Bronchial epithelial cell (primary cell): Measurements from ENCODE around the gene PELI2. TPM values are rescaled to one million over a fixed set of nuclear protein-coding genes. Genes with fewer than 3 reads are reported as not detected.

Experiments used
- DNase-seq: peaks from one replicate; pipeline ENCODE4 v3.0.0-alpha.2; 2010; ENCODE audit warnings: low read depth
- FAIRE-seq: peaks from 2 replicates; lab custom pipeline; 2011; peaks lifted over from hg19 to GRCh38; lab: Jason Lieb, UNC
- H3K27me3 ChIP-seq: 2 replicates; pipeline ENCODE4 v1.5.1; 2011; ENCODE audit warnings: low read length; ENCODE audit not compliant: control insufficient read depth, insufficient read depth
- H3K36me3 ChIP-seq: 2 replicates; pipeline ENCODE4 v1.5.1; 2011; ENCODE audit warnings: low read length; ENCODE audit not compliant: control insufficient read depth, insufficient read depth
- H3K4me3 ChIP-seq: 2 replicates; pipeline ENCODE4 v1.5.1; 2011; ENCODE audit warnings: mild to moderate bottlenecking, low read depth, low read length, control low read depth
- total RNA-seq: library from RNA; depleted of rRNA; stranded (reverse); fragments of >200 nt; gene quantifications from 2 replicates; pipeline ENCODE4 v1.2.1, GENCODE V29; 2014
- TF ChIP-seq, protein P1 (sequence below): IDR thresholded peaks from 2 replicates; pipeline ENCODE4 v1.5.1; 2011; ENCODE audit warnings: mild to moderate bottlenecking, moderate library complexity, low read length, control low read depth, inconsistent platforms; ENCODE audit not compliant: insufficient read depth, severe bottlenecking

Gene PELI2
- total RNA-seq, 1 donor from 2014 or later, result 2.1 TPM

- TF ChIP-seq, protein P1, sequence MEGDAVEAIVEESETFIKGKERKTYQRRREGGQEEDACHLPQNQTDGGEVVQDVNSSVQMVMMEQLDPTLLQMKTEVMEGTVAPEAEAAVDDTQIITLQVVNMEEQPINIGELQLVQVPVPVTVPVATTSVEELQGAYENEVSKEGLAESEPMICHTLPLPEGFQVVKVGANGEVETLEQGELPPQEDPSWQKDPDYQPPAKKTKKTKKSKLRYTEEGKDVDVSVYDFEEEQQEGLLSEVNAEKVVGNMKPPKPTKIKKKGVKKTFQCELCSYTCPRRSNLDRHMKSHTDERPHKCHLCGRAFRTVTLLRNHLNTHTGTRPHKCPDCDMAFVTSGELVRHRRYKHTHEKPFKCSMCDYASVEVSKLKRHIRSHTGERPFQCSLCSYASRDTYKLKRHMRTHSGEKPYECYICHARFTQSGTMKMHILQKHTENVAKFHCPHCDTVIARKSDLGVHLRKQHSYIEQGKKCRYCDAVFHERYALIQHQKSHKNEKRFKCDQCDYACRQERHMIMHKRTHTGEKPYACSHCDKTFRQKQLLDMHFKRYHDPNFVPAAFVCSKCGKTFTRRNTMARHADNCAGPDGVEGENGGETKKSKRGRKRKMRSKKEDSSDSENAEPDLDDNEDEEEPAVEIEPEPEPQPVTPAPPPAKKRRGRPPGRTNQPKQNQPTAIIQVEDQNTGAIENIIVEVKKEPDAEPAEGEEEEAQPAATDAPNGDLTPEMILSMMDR, result no peak
- Histone ChIP-seq H3K27me3 (no peaks in the 10 kb centered on the region), H3K4me3 (no peak overlapping the region), H3K36me3 (no peaks in the 10 kb centered on the region)
- no peak for DNase-seq
- FAIRE-seq, result no peak
These were observed 204.3 kb downstream of the PELI2 start for GRCh38 chr14:56322531-56322930.

DNA sequence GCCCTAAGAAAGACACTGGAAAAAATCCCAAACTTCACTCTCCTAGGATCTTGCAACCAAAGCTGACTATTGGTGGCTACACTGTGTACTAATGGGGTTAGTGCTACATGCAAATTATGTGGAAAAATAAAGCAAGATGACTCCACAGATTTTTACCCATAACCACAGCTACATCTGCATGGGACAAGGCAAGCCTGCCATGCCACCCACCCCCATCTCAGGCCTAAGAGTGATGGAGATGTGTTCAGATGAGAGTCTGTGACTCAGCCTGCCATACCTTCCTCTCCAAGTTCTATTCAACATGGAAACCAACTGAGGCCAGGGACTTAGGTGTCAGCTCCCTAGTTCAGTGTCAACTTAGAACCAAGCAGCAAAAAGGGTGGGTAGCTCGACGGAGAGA lies 206.2 kb downstream of the PELI2 start:
- FAIRE-seq, result no peak
- TF ChIP-seq, protein P1, result no peak
- Histone ChIP-seq H3K27me3 (no peaks in the 10 kb centered on the region), H3K36me3 (no peaks in the 10 kb centered on the region), H3K4me3 (no peak overlapping the region)
- no peak for DNase-seq

- Histone ChIP-seq H3K36me3 (no peaks in the 10 kb centered on the region), H3K27me3 (no peaks in the 10 kb centered on the region), H3K4me3 (no peak overlapping the region)
- DNase-seq, result no peak
- FAIRE-seq, result no peak
- TF ChIP-seq, protein P1, result no peak
These were observed 206.9 kb downstream of the PELI2 start for GRCh38 chr14:56324856-56325699.

DNA sequence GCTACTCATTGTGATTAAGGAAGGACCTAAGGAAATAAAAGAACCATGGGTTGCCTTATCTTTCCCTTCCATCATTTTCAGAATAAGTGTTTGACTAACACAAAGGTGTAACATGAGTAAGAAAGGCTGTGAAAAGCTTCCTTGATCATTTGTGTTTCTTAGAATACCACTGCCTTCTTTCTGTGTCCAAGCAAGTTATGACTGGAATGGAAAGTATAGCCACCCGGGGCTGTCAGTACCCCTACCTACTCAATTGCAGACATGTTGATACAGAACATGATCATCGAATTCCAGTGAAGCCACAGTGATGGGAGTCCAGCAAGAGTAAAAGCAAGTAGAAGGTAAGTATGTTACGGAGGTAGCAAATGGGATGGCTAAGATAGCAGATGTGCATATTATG lies 209.8 kb downstream of the PELI2 start:
- Histone ChIP-seq H3K27me3 (no peaks in the 10 kb centered on the region), H3K4me3 (no peak overlapping the region), H3K36me3 (no peaks in the 10 kb centered on the region)
- FAIRE-seq, result no peak
- TF ChIP-seq, protein P1, result no peak
- peak; percentile 85 for DNase-seq

DNA sequence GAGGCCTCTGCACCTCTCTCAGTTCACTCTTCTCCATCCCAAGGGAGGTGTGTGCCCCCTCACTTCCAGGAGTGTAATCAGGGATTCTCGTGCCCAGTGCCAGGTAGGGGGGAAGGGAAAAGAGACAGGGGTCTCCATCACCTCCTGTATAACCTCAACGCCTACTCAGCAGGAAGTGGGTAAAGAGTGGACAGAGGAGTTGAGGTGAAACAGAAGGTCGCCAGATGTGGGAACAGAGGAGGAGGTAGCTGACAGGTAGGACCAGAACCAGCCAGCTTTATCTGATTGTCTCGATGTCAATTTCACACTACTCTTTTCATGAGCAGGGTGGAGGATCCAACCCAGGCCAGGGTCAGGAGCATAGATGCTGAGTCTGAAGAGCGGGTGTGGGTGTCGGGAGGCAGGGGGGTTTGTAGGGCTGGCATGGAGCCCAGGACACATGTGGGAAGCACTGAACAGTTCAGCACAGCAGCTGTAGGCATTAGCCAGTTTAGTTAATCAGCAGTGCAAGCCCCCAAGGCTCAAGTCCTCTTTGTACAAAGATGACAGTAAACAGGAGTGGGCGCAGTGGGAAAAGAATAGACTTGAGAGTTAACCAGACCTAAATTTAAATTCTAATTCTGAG lies 213.5 kb downstream of the PELI2 start:
- H3K36me3 ChIP-seq, result no peaks in the 10 kb centered on the region
- H3K27me3 ChIP-seq, result no peaks in the 10 kb centered on the region
- TF ChIP-seq, protein P1, result no peak
- DNase-seq (no peak), FAIRE-seq (peak; percentile 13)
- no peak overlapping the region for H3K4me3 ChIP-seq
